Mesodermal cell (in vitro differentiated cells): ENCODE data around the gene BCL11A.

Experiments
- H3K27ac ChIP-seq: 2 replicates; pipeline ENCODE4 v1.7.0; 2013; ENCODE audit warnings: mild to moderate bottlenecking, low read depth, low read length, moderate library complexity; ENCODE audit not compliant: severe bottlenecking
- H3K36me3 ChIP-seq: 2 replicates; pipeline ENCODE4 v1.7.1; 2013; ENCODE audit warnings: mild to moderate bottlenecking, low read length, moderate library complexity; ENCODE audit not compliant: control insufficient read depth, insufficient read depth
- H3K4me1 ChIP-seq: one replicate; pipeline ENCODE4 v1.7.1; 2013; ENCODE audit warnings: mild to moderate bottlenecking, low read length; ENCODE audit not compliant: insufficient read depth, control insufficient read depth, poor library complexity, severe bottlenecking
- H3K4me3 ChIP-seq: 2 replicates; pipeline ENCODE4 v1.7.0; 2013; ENCODE audit warnings: low read length, control low read depth, mild to moderate bottlenecking; ENCODE audit not compliant: insufficient read depth, poor library complexity, severe bottlenecking; ENCODE audit errors: extremely low read depth
- H3K9me3 ChIP-seq: 2 replicates; pipeline ENCODE4 v1.7.1; 2013; ENCODE audit warnings: mild to moderate bottlenecking, low read length, moderate library complexity; ENCODE audit not compliant: control insufficient read depth
- WGBS, 2 experiments: methylation state at CpG; one replicate each; pipeline ENCODE4 v1.1.5; 2013; ENCODE audit warnings: missing lambda C conversion rate in 2 of 2; ENCODE audit not compliant: insufficient coverage in 2 of 2; 5-methylcytosine and 5-hydroxymethylcytosine counted together

Gene BCL11A

GRCh38 chr2:60544062-60544461 is 9.4 kb downstream of the BCL11A start:
- Histone ChIP-seq H3K4me1 (peaks cover 5% of the 10 kb centered on the region), H3K36me3 (peaks cover 24% of the 10 kb centered on the region), H3K4me3 (no peak overlapping the region), H3K9me3 (no peaks in the 10 kb centered on the region), H3K27ac (no peak overlapping the region)
- 81 to 100% methylated on average over 4 to 7 of the region's 7 CpGs for WGBS, 2 experiments

DNA sequence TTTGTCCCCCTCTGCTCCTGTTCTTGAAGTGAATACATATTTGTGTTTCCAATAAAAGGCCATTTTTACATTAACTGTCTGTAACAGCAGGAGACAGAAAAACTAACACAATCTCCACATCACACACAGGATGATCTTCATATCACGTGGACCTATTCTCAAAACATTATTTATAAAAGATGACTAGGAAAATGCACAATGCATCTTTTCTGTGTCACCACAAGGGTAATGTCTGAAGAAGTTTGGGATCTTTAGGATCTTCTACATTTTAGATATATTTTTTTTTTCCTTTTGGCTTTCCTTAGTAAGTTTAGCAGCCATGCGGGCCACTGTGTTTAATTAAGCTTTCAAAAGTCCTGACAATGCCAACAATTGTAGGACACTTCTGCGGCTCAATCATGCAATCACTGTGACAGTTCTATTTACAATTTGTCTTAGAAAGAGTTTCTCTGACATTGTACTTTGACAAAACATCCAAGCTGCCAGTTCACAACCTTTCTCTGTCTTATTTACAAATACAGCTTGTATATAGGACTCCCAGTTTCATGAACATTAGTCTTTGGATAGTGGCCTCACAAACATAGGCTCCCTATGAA is 12.3 kb downstream of the BCL11A start:
- Histone ChIP-seq H3K9me3 (no peaks in the 10 kb centered on the region), H3K36me3 (peaks cover 23% of the 10 kb centered on the region), H3K4me3 (no peak overlapping the region), H3K27ac (no peak overlapping the region), H3K4me1 (no peaks in the 10 kb centered on the region)
- WGBS, 2 experiments, result 90 to 95% methylated on average over 2 of the region's 3 CpGs

DNA sequence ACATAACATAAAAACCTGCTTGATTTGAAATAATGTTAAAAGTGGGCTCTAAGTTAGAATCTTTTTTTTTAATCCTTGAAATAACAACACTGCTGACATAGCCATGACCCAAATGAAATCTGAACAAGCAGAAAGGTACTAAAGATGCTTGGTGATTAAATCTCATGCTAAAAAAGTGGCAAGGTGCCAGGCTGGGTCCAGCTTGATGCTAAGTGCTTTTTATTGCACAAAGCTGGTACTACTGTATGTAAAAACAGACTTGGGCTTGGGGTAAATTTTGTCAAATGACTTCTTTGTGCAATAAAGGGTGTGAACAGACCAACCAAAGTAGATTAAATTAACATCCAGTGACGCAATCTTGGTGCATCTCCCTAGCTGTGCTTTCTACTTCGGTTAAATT is 13.4 kb downstream of the BCL11A start:
- Histone ChIP-seq H3K27ac (no peak overlapping the region), H3K36me3 (peaks cover 12% of the 10 kb centered on the region), H3K9me3 (no peaks in the 10 kb centered on the region), H3K4me3 (no peak overlapping the region), H3K4me1 (peaks cover 5% of the 10 kb centered on the region)
- 88 to 100% methylated on average over 2 of the region's 2 CpGs for WGBS, 2 experiments

DNA sequence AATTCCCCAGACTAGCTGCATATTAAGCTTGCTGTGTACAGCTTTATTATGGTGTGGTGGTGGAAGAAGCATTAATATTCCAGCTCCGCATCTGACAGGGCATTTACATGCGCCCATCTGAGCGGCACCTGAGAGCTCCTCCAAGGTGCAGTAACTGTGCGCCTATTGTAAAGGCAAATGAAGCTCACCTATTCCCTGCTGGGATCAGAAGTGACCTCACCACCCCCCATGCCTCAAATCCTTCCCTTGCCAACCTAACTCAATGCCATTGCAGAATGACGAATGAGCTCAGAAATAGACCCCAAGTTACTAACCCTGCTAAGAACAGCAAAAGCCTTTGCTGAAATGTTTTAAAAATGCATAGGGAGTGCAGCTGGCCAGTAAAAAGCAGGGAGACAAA is 14.3 kb downstream of the BCL11A start:
- Histone ChIP-seq H3K36me3 (peaks cover 8% of the 10 kb centered on the region), H3K27ac (no peak overlapping the region), H3K9me3 (no peaks in the 10 kb centered on the region), H3K4me1 (peaks cover 11% of the 10 kb centered on the region), H3K4me3 (no peak overlapping the region)
- 80 to 88% methylated on average over 4 to 5 of the region's 5 CpGs for WGBS, 2 experiments

DNA sequence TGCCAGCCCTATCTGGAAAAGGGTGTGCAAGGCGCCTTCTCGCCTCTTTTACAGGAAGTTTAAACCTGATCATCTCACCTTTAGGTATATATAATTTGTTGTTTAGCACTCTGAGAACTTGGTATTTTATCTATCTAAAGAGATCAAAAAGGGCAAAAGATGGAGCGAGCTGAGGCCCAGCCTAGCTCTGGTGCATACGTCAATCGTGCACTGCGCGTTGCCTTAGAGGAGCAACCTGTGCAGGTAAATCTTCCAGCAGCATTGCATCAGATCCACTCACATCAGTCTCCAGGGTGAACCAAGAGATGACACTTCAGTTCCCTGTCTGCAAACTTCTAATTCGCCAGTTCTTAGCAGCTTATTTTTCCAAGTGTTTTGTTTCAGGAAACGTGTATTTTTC is 15.4 kb downstream of the BCL11A start:
- H3K4me3 ChIP-seq, result no peak overlapping the region
- no peaks in the 10 kb centered on the region for H3K36me3 ChIP-seq
- WGBS, 2 experiments, result 86 to 100% methylated on average over 6 to 7 of the region's 9 CpGs
- H3K4me1 ChIP-seq, result peaks cover 20% of the 10 kb centered on the region
- no peak overlapping the region for H3K27ac ChIP-seq
- H3K9me3 ChIP-seq, result no peaks in the 10 kb centered on the region

DNA sequence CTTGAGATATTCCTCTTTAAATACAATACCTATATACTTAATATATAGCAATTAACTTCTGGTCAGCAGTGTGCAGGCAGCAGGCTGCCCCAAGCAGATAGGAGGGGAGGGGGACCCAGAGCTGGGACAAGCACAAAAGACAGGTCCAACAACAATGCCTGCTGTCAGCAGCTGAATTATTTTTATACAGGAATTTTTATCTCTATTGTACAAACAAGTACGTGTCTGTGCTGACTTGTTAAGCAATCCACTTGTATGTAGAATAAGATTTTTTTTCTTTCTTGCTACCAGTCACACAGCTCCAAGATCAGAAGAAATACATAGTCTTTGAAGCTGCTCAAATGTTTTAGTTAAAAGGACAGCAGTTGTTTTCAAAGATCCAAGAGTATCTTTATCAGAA is 16.7 kb downstream of the BCL11A start:
- H3K9me3 ChIP-seq, result no peaks in the 10 kb centered on the region
- no peaks in the 10 kb centered on the region for H3K36me3 ChIP-seq
- H3K4me1 ChIP-seq, result peaks cover 32% of the 10 kb centered on the region
- no peak overlapping the region for H3K27ac ChIP-seq
- no CpG with 5 or more reads among the region's 1 CpG for WGBS, 2 experiments
- H3K4me3 ChIP-seq, result no peak overlapping the region

DNA sequence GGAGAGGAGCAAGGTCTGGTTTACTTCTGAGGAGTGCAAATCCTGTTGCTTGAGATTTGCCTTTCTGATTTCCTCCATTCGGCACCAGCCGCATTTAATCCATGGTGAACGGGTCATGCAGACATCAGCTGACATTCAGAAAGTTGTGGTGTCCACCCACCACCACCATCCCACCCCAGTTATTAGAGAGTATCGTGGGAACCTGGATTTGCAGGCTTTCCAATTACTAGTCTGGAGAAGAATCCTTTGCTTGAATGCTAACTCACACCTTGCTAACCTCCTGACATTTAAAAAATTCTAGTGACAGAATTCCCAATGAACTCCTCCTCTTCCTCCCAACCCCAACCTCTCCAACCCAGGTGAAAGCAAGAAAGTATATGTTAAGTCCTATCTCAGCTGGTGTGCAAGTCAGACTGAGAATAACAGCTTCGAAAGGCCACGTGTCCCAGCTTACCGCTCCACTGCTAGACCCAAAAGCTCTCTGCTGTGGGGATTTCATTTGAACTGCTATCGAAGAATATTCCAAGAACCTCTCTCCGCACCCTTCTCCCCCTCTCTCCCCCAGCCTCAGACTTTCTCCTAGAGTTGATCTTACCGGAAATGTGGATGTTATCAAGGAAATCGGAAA is 17.7 kb downstream of the BCL11A start:
- Histone ChIP-seq H3K27ac (no peak overlapping the region), H3K4me3 (no peak overlapping the region), H3K36me3 (no peaks in the 10 kb centered on the region), H3K4me1 (peaks cover 42% of the 10 kb centered on the region), H3K9me3 (no peaks in the 10 kb centered on the region)
- 76 to 85% methylated on average over 4 to 5 of the region's 11 CpGs for WGBS, 2 experiments

DNA sequence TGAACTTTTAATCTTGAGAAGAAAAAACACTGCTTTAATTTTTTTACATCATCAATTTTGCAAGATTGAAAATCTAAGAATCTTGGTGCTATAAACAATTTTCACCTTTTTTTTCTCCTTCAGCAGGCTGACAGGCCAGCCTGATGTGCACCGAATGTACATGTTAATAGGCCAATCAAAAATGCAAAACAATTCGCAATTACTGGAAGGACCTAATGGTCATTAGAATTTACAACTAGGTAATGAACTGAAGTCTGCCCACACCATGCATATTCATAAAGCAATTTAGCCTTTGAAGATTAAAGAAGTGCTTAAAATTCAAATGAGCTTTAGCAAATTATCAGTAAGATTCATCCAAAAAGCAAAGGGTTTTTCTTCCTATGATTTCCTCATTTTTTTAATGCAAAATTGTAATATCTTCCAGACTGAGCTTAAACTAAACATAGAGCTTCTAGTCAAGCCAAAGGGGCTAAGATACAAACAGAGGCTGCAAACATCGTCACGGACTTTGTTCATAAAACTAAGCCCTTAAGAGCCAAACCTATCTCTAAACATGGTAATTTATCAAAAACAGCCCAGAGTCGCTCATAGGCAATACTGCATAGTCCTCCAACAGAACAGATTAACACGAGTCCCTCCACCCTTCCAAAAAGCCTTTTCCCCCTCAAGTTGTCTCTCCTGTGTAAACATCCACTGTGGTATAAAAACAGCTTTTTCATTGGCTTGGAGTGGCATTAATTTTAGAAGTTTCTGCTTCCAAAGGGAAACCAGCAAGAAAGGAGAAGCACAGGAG is 18.4 kb downstream of the BCL11A start:
- Histone ChIP-seq H3K4me3 (no peak overlapping the region), H3K27ac (no peak overlapping the region), H3K36me3 (no peaks in the 10 kb centered on the region), H3K9me3 (no peaks in the 10 kb centered on the region), H3K4me1 (peaks cover 46% of the 10 kb centered on the region)
- 72 to 83% methylated on average over 4 of the region's 6 CpGs for WGBS, 2 experiments

- Histone ChIP-seq H3K4me1 (peaks cover 46% of the 10 kb centered on the region), H3K36me3 (no peaks in the 10 kb centered on the region), H3K4me3 (no peak overlapping the region), H3K9me3 (no peaks in the 10 kb centered on the region), H3K27ac (no peak overlapping the region)
- 59 to 66% methylated on average over 7 to 8 of the region's 8 CpGs for WGBS, 2 experiments
These were observed 19.3 kb downstream of the BCL11A start for GRCh38 chr2:60534052-60534685.

DNA sequence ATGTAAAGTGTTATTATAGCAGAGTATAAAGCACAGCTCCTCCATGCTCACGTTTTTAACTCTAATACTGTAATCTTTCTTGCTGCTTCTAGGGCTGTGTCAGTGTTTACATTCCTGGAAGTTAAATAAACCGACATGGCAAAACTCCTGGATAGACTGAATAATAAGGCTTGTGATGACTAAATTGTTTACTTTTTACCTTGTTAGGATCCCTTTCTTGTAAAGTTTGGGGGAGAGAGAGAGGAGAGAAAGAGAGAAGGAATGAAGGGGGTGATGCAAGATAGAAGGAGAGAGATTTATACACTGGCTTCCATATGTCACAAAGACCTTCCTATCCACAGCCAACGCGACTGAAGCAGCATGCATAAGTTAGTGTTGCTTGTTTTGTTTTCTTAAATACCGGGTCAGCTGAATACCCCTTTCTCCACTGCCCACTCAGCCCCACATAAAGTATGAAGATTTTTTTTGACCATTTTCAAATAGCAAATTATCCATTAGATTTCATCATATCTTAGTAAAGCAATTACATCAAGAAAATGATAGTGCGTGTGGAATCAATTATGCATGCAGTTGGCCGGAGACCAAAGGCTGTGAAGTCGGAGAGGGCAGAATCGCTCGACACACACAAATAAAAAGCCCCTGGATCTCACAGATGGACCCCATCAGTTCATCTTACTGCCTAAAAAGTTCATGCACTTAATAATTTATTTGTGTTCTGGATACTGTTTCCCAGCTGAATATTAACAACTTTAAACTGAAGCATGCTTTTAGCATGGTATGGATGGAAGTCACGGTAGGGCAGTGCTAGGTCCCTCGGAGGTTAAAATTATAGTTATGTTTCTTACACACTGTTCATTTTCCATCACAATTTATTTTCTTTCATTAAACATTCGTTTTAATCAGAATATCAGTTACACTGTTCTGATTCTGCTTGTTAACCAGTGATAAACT is 20.1 kb downstream of the BCL11A start:
- no peaks in the 10 kb centered on the region for H3K9me3 ChIP-seq
- H3K27ac ChIP-seq, result no peak overlapping the region
- 42 to 55% methylated on average over 2 of the region's 13 CpGs for WGBS, 2 experiments
- peaks cover 46% of the 10 kb centered on the region for H3K4me1 ChIP-seq
- no peak overlapping the region for H3K4me3 ChIP-seq
- H3K36me3 ChIP-seq, result no peaks in the 10 kb centered on the region
